Stimulated activated CD4-positive, alpha-beta T cell treated with anti-CD3 and anti-CD28 coated beads, Interleukin-12 subunit alpha, Interleukin-12 subunit beta, amount 100 ng/mL, for 4 hours (primary cell): ENCODE data around the gene DYSF.

ENCODE experiments used
- DNase-seq: peaks from one replicate; pipeline ENCODE4 v3.0.0-alpha.2; 2020

The DYSF gene

DNA sequence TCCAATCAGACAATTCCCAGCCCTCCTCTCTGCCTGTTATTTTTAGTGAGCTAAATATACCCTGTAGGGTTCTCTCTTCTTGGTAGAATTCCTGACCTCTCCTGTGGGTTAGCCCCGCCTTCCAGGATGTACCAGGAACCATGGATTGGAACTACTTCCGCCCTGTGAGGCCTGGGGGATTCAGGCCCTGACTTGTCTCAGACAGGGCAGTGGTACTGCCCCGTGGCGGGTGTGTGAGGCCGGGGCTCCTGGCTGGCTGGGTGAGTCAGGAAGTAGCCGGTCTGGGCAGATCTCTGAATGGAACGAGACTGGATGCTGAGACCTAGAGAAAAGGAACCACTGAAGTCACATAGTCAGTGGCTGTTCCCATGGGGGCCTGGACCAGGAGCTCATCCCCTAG is 50.5 kb downstream of the DYSF start:
- no peak for DNase-seq

DNA sequence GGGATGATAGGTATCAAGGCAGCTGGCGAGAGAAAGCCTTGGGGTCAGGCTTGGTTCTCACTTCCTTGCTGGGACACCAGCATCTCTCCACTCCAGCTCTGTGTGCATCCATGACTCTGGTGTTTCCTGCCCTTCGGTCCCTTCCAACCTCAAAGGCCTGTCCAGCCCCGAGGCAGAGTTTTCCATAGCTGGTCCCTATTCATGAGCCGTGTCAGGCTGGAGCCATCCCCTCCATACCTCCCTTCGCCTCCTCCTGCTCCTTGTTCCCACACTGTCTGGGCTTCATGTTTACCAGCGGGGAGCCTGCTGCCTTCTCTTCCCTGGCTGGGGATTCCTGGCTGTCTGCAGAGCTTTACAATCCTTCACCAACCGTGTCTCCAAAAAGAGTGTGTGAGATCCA is 51.2 kb downstream of the DYSF start:
- DNase-seq = no peak

DNA sequence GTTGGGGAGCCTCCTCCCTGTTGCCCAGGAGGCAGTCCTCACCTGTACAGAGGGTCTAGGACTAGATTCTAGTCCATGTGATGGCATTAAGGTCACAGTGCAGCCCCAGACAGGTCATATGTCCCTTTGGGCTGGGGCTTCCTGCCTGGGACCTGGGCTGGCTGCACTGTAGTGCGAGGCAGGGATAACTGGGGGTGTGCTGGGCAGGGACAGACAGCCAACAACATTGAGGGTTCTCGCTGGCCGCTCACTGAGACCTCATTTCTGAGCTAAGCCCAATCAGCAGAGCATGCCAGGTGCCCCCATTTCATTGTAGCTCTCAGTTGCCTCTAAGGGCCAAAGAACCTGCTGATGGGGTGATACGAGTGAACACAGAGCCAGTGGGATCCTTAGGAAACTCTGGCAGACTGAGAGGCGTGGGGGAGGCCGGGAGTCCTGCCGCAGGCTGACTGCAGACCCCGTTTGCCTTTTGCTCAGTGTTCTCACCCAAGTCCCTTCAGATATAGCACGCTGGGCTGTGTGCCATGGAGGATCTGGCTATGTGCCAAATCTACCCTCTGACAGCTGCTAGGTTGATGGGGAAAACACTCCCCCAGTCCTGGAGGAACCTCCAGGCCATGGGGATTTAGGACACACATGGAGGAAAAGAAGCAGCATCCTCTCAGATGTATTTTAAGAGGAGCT is 51.9 kb downstream of the DYSF start:
- DNase-seq = no peak

DNA sequence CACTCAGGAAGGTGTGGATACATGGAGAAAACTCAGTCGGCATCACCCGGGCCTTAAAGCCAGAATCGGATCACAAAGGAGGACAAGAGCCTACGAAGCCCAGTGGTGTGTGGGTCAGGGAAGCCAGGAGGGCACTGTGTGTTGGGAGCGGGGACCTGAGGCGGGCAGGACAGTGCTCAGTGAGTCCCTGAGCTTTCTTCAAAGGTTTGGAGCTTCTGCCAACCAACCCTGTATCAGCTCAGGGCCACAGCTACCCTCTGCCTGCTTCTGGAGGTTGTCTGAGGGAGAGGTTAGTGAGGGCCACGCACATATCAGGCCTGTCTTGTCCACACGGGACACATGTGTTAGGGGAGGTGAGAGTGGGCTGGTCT is 52.4 kb downstream of the DYSF start:
- DNase-seq = no peak

DNA sequence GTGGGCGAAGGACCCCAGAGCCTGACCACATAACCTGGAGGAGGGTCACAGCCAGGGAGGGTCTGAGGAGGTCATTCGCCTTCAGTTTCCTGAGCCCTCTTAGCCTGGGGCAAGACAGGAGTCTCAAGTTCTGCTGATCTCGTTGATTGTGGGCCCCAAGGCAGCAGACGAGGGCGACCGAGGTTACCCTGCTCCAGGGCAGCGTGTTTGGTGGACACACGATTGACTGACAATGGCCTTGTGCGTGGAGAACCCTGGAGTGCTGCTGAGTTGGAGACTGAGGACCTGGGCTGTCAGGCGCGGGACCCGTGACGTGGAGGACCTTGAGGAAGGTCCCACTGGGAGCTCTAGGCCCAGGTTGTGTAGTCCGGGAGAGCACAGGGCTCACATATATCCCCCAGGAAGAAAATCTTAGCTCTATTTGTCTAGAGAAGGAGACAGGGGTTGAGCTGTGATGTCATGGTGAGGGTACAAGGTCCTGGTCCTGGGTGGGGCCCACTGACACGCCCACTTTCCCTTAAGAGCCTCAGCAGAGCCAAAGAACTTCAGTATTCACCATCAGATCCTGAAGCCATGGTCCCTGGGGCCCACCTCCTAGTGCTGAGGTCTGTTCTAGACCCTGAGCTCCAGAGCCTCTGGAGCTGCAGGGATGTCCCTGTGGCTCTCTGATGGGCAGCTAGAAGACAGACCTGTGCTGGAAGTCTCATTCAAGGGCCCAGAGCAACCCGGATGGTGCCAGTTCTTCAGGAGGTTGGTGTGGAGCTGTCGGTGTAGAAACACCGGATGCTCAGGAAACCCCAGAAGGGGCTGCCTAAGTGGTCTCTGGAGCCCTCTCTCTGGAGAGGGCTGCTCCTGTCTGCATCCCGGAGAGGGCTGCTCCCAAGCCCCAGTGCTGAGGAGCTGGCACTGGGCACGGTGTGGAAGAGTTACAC is 53.1 kb downstream of the DYSF start:
- no peak for DNase-seq

DNA sequence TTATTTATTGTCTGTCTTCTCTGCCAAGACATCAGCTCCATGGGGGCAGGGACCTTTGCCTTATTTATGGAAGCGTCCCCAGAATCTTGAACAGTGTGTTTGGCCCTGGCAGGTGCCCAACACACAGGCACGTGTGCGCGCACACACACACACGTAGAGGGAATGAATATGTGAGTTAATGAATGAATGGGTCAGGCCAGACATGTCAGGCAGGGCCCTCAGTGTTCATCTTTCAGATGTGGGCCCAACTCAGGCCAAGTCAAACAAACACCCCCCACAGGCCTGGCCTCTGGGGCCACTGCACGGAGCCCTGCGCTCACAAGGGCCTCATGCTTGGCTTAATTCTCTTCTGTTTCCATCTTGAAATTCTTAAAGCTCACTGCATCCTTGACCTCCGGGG is 54.1 kb downstream of the DYSF start:
- no peak for DNase-seq

DNA sequence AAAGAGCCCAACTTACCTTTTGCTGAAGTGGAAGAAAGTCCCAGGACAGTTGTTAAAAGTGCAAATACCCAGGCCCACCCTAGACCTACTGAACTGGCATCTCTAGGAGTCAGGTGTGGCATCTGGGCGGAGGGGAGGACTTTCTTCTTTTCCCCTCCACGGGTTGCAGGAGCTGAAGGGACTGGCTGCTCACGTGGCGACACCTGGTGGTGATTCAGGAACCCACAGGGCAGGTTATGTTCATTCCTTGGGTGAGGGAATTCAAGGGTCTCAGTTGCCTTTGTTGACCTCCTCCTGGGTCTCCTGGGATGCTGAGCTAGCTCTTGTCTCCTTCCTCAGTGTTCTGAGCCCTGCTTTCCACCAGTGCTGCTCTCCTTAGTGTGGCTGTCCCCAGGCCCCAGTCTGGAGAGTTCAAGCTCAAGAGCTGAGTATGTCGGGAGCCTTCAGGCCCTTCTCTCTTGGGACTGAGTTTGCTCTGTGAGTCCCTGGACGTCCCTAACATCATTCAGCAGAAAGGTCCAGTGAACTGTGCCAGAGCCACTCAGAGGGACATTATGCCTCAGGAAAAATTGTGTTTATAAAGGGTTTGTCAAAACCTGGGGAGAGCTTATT is 56.9 kb downstream of the DYSF start:
- peak; percentile 71 for DNase-seq

DNA sequence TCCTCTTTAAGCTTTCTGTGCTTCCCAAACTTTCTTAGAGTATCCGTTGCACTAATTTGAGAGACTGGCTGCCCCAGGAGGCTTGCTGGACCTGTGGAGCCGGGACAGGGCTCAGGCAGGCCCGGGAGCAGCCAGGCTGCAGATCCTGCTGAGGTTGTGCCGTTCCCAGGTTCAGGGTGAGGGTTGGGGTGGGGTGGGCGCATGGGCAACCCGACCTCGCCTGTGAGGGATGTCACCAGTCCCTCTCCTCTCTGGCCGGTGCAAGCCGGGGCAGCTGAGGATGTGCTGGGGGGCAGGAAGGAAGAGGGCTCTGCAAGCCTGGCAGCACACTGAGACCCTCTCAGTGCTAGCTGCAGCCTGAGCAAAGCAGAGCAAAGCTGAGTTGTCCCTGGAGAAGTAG is 57.6 kb downstream of the DYSF start:
- no peak for DNase-seq

DNA sequence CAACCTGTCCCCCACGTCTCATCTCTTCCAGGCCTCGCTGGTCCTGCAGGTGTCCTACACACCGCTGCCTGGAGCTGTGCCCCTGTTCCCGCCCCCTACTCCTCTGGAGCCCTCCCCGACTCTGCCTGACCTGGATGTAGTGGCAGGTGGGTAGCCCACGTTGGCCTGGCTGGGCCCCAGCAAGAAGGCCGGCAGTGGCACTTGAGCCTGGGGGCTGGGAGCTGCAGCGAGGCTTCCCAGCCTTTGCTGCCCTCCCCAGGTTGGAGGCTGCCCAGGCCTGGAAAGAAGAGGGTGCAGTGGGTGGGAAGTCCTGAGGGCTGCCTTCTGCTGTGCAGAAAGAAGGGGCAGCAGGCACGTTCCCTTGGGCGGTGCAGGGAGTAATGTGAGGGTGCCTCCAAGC is 58.4 kb downstream of the DYSF start:
- no peak for DNase-seq

DNA sequence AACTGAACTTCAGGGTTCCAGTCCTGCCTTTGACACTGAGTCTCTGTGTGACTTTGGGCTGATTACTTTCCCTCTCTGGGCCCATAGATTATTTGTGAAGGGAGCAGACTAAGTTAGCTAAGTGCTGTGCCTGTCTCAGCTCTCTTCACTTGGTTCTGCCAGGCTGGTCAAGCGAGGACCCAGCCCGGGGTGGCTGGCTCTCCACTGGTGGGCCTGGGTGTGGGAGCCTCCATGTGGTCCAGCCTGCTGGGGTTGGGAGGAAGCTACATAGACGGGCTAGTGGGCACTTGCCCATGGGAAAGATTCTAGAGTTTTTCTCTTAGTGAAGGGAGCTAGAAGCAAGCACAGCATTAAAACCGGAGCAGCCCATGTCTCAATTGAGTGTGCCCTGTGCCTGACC is 59.0 kb downstream of the DYSF start:
- DNase-seq = no peak

DNA sequence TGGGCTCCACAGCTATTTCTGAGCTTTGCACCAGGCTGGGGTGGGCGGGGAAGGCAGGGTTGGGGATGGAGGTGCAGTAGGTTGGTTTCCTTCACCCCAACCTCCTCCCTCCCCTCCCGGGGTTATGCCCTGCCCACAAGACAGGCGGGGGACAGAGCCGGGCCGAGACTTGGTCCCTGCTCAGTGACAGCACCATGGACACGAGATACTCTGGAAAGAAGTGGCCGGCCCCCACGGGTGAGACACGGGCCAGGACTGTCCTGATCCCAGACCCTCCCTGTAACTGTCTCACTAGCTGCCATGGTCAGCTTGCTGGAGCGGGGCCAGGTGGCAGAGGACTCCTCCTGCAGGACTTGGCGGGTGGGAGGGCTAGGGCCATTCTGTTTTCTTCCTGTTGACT is 59.7 kb downstream of the DYSF start:
- no peak for DNase-seq

DNA sequence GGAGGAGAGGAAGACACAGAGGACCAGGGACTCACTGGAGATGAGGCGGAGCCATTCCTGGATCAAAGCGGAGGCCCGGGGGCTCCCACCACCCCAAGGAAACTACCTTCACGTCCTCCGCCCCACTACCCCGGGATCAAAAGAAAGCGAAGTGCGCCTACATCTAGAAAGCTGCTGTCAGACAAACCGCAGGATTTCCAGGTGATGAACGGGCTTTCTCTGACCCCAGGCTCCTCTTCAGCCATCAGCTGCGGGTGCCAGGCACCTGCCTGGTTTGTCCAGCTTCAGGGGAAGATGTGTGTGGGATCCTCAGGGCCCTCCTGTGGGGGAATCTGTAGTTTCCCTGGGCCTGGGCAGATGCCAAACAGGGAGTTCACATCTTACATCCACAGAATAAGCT is 60.4 kb downstream of the DYSF start:
- DNase-seq = no peak

DNA sequence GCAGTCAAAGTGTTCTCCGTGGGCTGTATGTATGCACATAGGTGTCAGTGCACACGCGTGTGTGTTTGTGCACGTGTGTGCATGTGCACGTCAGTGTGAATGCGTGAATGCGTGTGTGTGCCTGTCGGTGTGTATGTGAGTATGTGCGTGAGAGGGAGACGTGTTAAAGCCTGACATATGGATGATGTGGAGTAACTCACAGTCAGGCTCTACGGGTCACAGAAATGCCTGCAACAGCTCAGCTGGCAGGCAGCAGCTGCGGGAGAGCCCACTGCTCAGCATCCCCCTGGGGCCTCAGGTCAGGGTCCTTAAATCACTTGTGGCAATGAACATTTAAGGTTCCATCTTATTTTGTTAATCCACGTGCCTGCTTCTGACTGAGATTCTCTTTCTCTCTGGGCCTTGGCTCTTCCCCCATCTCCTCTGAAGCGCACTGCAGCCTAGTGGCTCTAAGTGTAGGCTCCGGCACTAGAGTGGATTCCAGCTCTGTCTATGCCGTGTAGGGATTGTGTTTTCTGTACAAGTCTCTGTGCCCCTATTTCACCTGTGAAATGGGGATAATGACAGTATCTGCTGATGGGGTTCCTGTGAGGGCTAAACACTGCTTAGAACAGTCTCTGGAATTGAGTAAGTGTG is 63.0 kb downstream of the DYSF start:
- no peak for DNase-seq

DNA sequence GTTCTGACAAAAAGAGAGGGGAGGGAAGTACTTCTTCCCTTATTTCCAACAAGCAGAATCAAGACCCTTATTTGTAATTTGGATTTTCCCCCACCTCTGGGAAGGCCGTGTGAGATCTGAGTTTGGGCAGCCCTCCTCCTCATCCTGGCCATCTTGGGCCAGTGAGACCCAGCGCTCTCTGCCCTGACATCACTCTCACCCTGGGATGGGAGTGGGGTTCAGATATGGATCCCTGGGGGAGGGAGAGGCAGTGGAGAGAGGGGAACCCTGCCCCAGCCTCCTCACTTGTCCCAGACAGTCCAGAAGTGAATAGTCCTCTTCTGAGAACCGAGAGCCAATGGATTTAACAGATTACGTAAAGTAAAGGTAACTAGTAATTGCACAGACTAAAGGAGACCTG is 64.5 kb downstream of the DYSF start:
- no peak for DNase-seq

DNA sequence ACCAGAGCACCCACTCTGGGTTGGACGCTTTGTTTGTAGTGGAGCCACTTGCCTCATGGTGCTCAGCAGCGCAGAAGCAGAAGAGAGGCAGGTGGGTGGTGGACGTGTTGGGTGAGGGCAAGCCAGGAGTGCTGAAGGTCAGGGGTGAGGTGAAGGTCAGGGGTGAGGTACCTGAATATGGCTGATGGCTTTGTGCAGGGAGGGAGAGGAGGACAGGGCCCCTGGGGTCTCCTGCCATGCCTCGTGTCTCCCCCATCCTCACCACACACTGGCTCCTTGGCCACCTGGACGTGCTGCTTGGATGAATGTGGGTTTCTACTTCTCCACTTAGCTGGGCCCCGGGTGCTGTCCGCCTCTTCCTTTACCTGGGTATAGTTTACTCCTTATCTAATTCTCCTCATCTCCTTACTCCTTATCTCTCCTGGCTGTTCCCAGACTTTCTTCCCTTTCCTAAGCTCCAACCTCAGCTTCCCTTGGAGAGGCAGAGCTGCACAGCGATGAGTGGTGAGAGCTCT is 68.1 kb downstream of the DYSF start:
- DNase-seq = no peak

DNA sequence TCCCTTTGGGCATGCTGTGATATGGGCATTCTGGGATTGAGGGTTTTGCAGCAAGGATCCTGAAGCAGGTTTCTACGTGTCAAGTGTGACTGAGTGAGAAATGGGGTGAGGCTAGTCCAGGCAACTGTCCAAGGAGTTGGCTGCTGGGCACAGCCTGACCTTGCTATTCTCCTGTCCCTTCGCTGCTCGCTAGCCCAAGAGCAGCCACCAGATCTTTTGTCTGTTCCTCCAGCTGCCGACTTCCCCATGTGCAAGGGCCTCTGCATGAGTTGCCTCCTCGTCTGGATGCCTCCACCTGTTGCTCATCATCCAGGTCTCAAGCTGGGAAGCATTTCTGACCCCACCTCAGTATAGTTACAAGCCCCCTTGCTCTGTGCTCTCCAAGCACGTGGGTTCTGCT is 71.1 kb downstream of the DYSF start:
- no peak for DNase-seq

DNA sequence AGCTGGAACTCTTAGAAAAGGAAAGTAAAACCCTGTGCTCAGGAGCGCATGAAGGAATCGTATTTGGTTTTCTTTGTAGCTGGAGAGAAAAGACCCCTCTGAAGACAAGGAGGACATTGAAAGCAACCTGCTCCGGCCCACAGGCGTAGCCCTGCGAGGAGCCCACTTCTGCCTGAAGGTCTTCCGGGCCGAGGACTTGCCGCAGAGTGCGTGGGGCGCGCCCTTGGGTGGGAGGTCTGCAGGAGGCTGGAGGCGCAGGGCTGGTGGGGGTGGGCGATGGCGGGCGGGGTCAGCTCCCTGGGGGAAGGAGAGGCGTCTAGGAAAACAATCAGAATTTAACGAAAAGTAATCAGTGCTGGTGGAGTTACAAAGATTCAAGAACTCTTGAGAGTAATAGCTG is 72.8 kb downstream of the DYSF start:
- no peak for DNase-seq

DNA sequence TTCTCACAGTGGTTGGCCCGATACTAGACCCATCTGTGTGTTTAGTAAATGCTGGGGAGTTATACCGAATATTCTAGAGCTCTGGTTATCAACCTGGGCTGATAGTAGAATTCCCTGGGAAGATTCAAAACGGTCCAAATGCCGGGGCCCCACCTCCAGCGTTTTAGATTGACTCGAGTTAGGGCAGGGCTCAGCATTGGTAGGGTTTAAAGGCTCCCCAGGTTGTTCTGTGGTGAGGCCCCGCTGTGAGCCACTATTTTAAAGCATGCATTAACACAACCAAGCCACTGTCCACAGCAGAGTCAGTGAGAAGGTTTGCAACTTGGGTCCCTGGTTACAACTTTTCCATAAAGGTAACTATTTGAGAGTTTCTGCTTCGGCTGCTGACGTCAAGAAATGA is 73.6 kb downstream of the DYSF start:
- no peak for DNase-seq

DNA sequence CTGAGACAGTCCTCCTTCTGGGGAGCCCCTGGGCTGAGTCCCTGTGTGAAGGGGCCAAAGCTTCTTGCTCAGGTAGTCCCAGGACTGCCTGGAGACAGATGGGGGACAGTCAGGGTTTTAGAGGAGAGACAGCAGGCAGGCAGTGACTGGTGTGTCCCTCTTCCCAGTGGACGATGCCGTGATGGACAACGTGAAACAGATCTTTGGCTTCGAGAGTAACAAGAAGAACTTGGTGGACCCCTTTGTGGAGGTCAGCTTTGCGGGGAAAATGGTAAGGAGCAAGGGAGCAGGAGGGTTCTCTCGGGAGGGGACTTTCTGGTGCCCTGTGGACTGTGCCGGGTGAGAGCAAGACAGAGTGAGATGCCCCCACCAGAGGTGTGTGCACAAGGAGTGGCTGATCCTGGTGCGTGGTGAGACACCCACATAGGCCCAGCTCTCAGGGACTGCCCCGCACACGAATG is 74.8 kb downstream of the DYSF start:
- DNase-seq = no peak

DNA sequence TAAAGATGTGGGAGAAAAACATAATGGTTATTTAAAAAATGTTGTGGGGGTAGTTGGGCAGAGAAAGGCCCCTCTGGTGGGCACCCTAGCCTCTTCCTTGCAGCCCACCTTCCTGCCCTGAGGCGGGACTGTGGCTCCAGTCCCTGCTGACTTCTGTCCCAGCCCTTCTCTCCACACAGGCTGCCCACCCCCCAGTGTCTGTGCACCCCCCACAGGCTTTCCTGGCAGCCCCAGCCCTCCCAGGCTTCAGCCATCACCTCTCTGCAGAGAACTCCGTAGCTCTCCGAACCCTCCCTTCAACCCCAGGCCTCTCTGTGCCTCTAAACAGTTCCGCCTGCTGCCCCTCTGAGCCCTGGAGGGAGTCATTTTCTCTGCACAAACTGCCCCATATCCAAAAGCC is 75.4 kb downstream of the DYSF start:
- DNase-seq = no peak

DNA sequence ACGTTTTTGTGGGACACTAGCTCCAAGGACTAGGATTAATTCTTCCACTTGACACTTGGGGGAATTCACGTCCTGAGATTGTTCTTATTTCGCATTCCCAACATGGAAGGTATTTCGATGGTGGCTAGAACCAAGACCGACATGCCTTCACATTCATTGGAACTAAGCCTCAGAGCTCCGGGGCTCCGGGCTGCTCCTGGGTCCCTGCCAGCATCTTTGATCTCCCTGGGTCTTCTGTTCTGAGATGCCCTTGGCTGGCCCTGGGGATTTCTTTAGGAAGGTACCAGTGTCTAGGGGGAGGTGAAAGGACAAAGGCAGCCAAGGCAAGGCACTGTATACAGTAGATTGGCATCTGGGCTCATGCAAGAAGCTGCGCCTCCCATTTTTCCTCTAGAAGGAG is 76.8 kb downstream of the DYSF start:
- DNase-seq = no peak

DNA sequence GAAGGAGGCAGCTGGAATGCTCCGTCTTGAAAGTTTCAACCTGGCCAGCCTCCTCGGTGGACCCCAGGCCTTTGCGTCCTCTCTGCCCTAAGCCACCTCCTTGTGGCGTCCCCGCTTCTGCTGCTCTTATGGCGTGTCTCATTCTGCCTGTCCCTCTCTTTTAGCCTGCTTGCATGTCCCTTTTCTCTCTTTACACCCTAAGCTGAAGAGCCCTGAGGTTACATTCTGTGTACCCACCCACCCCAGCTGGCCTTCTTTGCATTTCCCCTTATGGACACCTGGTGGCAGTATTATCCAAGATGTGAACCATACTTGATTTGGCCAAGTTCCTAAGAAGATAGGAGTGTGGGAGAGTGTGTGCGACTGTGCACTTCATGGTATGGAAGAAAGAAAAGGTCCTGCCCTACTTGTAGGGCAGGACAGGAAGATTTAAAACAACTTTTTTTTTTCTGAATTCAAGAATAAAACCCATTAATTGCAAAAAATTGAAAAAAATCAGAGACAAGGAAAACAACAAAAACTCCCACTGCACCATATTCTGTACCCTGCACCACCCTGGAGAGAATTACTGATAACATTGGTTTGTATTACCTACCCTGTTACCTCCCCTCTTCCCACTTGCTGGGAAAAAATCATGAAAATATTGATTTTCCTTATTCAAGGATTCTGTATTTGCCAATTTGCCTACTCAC is 77.4 kb downstream of the DYSF start:
- DNase-seq = no peak
